ENCODE results near the gene P3H4.

Gene P3H4

DNA sequence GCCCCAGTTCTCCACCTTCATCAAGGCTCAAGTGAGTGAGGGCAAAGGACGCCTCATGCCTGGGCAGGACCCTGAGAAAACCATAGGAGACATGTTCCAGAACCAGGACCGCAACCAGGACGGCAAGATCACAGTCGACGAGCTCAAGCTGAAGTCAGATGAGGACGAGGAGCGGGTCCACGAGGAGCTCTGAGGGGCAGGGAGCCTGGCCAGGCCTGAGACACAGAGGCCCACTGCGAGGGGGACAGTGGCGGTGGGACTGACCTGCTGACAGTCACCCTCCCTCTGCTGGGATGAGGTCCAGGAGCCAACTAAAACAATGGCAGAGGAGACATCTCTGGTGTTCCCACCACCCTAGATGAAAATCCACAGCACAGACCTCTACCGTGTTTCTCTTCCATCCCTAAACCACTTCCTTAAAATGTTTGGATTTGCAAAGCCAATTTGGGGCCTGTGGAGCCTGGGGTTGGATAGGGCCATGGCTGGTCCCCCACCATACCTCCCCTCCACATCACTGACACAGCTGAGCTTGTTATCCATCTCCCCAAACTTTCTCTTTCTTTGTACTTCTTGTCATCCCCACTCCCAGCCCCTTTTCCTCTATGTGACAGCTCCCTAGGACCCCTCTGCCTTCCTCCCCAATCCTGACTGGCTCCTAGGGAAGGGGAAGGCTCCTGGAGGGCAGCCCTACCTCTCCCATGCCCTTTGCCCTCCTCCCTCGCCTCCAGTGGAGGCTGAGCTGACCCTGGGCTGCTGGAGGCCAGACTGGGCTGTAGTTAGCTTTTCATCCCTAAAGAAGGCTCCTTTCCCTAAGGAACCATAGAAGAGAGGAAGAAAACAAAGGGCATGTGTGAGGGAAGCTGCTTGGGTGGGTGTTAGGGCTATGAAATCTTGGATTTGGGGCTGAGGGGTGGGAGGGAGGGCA lies 10.7 kb upstream of the P3H4 start:
- H3K36me3 ChIP-seq (ENCODE audit: control insufficient read depth in 5 of 5, insufficient read depth in 5 of 5, low read length in 5 of 5): peaks cover 0 to 25% (median 11%) of the 10 kb centered on the region in 5 donors
- H3K9me3 ChIP-seq (ENCODE audit: control insufficient read depth in 5 of 5, low read length in 5 of 5): no peaks in the 10 kb centered on the region
- no peak overlapping the region for H3K4me3 ChIP-seq (ENCODE audit: low read depth in 1 of 5, low read length in 5 of 5)
- peaks cover 0 to 10% (median 0%) of the 10 kb centered on the region in 5 donors for H3K27me3 ChIP-seq (ENCODE audit: control insufficient read depth in 5 of 5, insufficient read depth in 4 of 5, low read length in 5 of 5)
- peaks cover 0 to 5% (median 0%) of the 10 kb centered on the region in 5 donors for H3K4me1 ChIP-seq (ENCODE audit: control insufficient read depth in 5 of 5, insufficient read depth in 5 of 5, low read length in 5 of 5)
- H3K9ac ChIP-seq (ENCODE audit: low read length in 5 of 5): no peak overlapping the region
- H3K27ac ChIP-seq (ENCODE audit: low read depth, low read length): no peak overlapping the region

DNA sequence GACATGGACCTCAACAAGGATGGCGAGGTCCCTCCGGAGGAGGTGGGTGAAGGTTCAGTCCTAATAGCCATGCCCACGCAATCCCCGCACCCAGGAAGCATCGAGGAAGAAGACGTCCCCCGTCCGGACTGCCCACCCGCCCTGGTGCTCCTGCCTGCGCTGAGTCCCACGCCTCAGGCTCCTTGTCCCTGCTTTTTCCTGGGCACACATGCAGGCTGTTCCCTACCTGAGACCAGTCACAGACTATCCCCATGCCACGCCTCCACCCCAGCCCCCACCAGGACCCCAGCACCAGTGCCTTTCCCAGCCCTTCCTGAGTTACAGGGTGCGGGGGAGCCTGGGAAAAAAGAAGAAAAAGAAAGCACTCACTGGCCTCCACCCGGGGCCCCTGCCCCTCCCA lies 10.0 kb upstream of the P3H4 start:
- peaks cover 0 to 22% (median 9%) of the 10 kb centered on the region in 5 donors for H3K36me3 ChIP-seq (ENCODE audit: control insufficient read depth in 5 of 5, insufficient read depth in 5 of 5, low read length in 5 of 5)

GRCh38 chr17:41818024-41818423 lies 6.3 kb upstream of the P3H4 start:
- H3K4me1 ChIP-seq (ENCODE audit: control insufficient read depth in 5 of 5, insufficient read depth in 5 of 5, low read length in 5 of 5): peaks cover 0 to 6% (median 0%) of the 10 kb centered on the region in 5 donors
- H3K36me3 ChIP-seq (ENCODE audit: control insufficient read depth in 5 of 5, insufficient read depth in 5 of 5, low read length in 5 of 5): peaks cover 0 to 5% (median 0%) of the 10 kb centered on the region in 5 donors
- H3K27me3 ChIP-seq (ENCODE audit: control insufficient read depth in 5 of 5, insufficient read depth in 4 of 5, low read length in 5 of 5): peaks cover 0 to 10% (median 0%) of the 10 kb centered on the region in 5 donors
- H3K4me3 ChIP-seq (ENCODE audit: low read depth in 1 of 5, low read length in 5 of 5): no peak overlapping the region
- H3K27ac ChIP-seq (ENCODE audit: low read depth, low read length): no peak overlapping the region
- no peaks in the 10 kb centered on the region for H3K9me3 ChIP-seq (ENCODE audit: control insufficient read depth in 5 of 5, low read length in 5 of 5)
- H3K9ac ChIP-seq (ENCODE audit: low read length in 5 of 5): no peak overlapping the region

More for the DNA sequence above, 10.0 kb upstream of the P3H4 start:
- Histone ChIP-seq H3K9me3 (ENCODE audit: control insufficient read depth in 5 of 5, low read length in 5 of 5) (no peaks in the 10 kb centered on the region), H3K9ac (ENCODE audit: low read length in 5 of 5) (no peak overlapping the region), H3K27ac (ENCODE audit: low read depth, low read length) (no peak overlapping the region), H3K4me1 (ENCODE audit: control insufficient read depth in 5 of 5, insufficient read depth in 5 of 5, low read length in 5 of 5) (peaks cover 0 to 5% (median 0%) of the 10 kb centered on the region in 5 donors), H3K27me3 (ENCODE audit: control insufficient read depth in 5 of 5, insufficient read depth in 4 of 5, low read length in 5 of 5) (peaks cover 0 to 10% (median 0%) of the 10 kb centered on the region in 5 donors), H3K4me3 (ENCODE audit: low read depth in 1 of 5, low read length in 5 of 5) (no peak overlapping the region)

- Histone ChIP-seq H3K27me3 (ENCODE audit: control insufficient read depth in 5 of 5, insufficient read depth in 4 of 5, low read length in 5 of 5) (peaks cover 0 to 7% (median 3%) of the 10 kb centered on the region in 5 donors), H3K27ac (ENCODE audit: low read depth, low read length) (no peak overlapping the region), H3K4me1 (ENCODE audit: control insufficient read depth in 5 of 5, insufficient read depth in 5 of 5, low read length in 5 of 5) (peaks cover 0 to 17% (median 9%) of the 10 kb centered on the region in 5 donors), H3K36me3 (ENCODE audit: control insufficient read depth in 5 of 5, insufficient read depth in 5 of 5, low read length in 5 of 5) (peaks cover 0 to 5% (median 0%) of the 10 kb centered on the region in 5 donors), H3K4me3 (ENCODE audit: low read depth in 1 of 5, low read length in 5 of 5) (no peak overlapping the region), H3K9ac (ENCODE audit: low read length in 5 of 5) (no peak overlapping the region), H3K9me3 (ENCODE audit: control insufficient read depth in 5 of 5, low read length in 5 of 5) (no peaks in the 10 kb centered on the region)
Measured at GRCh38 chr17:41816637-41817320, 5.0 kb upstream of the P3H4 start.

DNA sequence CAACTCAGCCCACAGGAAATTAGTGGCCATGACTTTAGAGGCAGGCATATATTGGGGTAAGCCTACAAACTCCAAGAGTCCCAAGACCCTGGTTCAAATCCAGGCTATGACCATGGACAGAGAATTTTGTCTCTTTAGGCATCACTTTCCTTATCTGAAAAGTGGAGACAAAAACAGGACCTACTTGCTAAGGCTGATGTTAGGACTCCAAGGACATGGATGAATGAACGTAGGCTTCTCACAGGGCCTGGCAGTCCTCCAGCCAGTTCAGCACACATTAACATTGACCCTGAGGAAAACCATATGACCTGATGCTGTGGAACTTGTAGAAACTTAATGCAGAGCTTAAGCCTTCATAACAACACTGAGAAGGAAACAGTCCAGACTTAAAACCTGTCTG lies 2.4 kb upstream of the P3H4 start:
- Histone ChIP-seq H3K9ac (ENCODE audit: low read length in 5 of 5) (no peak overlapping the region), H3K9me3 (ENCODE audit: control insufficient read depth in 5 of 5, low read length in 5 of 5) (no peaks in the 10 kb centered on the region), H3K4me3 (ENCODE audit: low read depth in 1 of 5, low read length in 5 of 5) (no peak overlapping the region), H3K27ac (ENCODE audit: low read depth, low read length) (no peak overlapping the region), H3K27me3 (ENCODE audit: control insufficient read depth in 5 of 5, insufficient read depth in 4 of 5, low read length in 5 of 5) (peaks cover 0 to 7% (median 3%) of the 10 kb centered on the region in 5 donors), H3K36me3 (ENCODE audit: control insufficient read depth in 5 of 5, insufficient read depth in 5 of 5, low read length in 5 of 5) (peaks cover 0 to 5% (median 0%) of the 10 kb centered on the region in 5 donors), H3K4me1 (ENCODE audit: control insufficient read depth in 5 of 5, insufficient read depth in 5 of 5, low read length in 5 of 5) (peaks cover 0 to 34% (median 23%) of the 10 kb centered on the region in 5 donors)

DNA sequence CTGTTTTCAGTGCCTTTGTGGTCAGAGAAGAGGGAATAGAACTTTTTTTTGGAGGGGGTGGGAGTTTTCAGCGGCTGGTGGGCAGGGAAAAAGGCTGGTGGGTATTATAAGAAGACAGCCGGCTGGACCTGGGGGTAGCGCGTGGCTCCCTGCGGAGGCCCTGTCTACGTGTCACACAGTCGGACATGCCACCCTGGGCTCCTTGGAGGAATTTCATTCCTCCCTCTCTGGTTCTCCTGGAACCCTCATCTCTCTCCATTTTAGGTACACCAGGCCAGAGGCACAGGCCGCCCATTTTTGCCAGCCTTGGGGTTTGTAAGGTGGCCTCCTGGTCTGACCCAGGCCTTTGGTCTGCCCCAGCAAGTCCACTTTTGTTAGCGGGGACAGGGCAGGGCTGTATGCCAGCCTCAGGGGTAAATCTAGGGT lies 2.0 kb upstream of the P3H4 start:
- Histone ChIP-seq H3K9me3 (ENCODE audit: control insufficient read depth in 5 of 5, low read length in 5 of 5) (no peaks in the 10 kb centered on the region), H3K9ac (ENCODE audit: low read length in 5 of 5) (no peak overlapping the region), H3K4me3 (ENCODE audit: low read depth in 1 of 5, low read length in 5 of 5) (peak overlapping the region in 3 of 5 donors; percentile 31 to 83 (median 76))

GRCh38 chr17:41813152-41813680 lies 1.5 kb upstream of the P3H4 start:
- Histone ChIP-seq H3K4me3 (ENCODE audit: low read depth in 1 of 5, low read length in 5 of 5) (peak overlapping the region in 4 of 5 donors; percentile 31 to 83 (median 73)), H3K4me1 (ENCODE audit: control insufficient read depth in 5 of 5, insufficient read depth in 5 of 5, low read length in 5 of 5) (peaks cover 0 to 34% (median 23%) of the 10 kb centered on the region in 5 donors), H3K36me3 (ENCODE audit: control insufficient read depth in 5 of 5, insufficient read depth in 5 of 5, low read length in 5 of 5) (peaks cover 0 to 4% (median 0%) of the 10 kb centered on the region in 5 donors), H3K9ac (ENCODE audit: low read length in 5 of 5) (peak overlapping the region in 3 of 5 donors; percentile 0 to 41 (median 41)), H3K27ac (ENCODE audit: low read depth, low read length) (peak overlapping the region; percentile 23), H3K27me3 (ENCODE audit: control insufficient read depth in 5 of 5, insufficient read depth in 4 of 5, low read length in 5 of 5) (peaks cover 0 to 7% (median 2%) of the 10 kb centered on the region in 5 donors), H3K9me3 (ENCODE audit: control insufficient read depth in 5 of 5, low read length in 5 of 5) (no peaks in the 10 kb centered on the region)

More for the DNA sequence above, 2.0 kb upstream of the P3H4 start:
- Histone ChIP-seq H3K27me3 (ENCODE audit: control insufficient read depth in 5 of 5, insufficient read depth in 4 of 5, low read length in 5 of 5) (peaks cover 0 to 7% (median 2%) of the 10 kb centered on the region in 5 donors), H3K4me1 (ENCODE audit: control insufficient read depth in 5 of 5, insufficient read depth in 5 of 5, low read length in 5 of 5) (peaks cover 0 to 34% (median 23%) of the 10 kb centered on the region in 5 donors), H3K27ac (ENCODE audit: low read depth, low read length) (peak overlapping the region; percentile 23), H3K36me3 (ENCODE audit: control insufficient read depth in 5 of 5, insufficient read depth in 5 of 5, low read length in 5 of 5) (peaks cover 0 to 5% (median 0%) of the 10 kb centered on the region in 5 donors)

DNA sequence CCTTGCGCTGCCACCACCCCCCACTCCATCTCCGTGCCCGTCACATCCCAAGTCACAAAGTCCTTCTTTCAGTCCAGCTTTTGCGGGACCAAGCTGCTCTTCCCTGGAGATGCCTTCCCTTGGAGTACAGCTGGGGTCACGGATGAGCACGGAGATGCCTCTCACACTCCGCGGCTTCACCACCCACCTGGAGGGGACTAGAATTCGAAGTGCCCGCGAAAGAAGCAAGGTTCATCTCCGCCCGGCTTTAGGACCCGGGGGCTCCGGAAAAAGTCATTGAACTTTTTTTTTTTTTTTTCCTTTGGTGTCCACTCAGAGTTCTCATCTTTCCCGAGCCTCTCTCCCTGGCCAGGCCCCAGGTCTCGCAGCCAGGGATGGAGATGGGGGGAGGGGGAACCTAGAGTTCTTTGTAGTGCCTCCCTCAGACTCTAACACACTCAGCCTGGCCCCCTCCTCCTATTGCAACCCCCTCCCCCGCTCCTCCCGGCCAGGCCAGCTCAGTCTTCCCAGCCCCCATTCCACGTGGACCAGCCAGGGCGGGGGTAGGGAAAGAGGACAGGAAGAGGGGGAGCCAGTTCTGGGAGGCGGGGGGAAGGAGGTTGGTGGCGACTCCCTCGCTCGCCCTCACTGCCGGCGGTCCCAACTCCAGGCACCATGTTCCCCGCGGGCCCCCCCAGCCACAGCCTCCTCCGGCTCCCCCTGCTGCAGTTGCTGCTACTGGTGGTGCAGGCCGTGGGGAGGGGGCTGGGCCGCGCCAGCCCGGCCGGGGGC lies 817 bp upstream of the P3H4 start, which contains the start of gene FKBP10:
TSS of gene FKBP10 (plus strand) at position 624 of the 771 bp plus-strand sequence. CDS start at position 655, 31 bp downstream.
- Histone ChIP-seq H3K36me3 (ENCODE audit: control insufficient read depth in 5 of 5, insufficient read depth in 5 of 5, low read length in 5 of 5) (no peaks in the 10 kb centered on the region), H3K9me3 (ENCODE audit: control insufficient read depth in 5 of 5, low read length in 5 of 5) (no peaks in the 10 kb centered on the region), H3K4me3 (ENCODE audit: low read depth in 1 of 5, low read length in 5 of 5) (peak within 1 kb of the TSS; percentile 70 to 83 (median 77)), H3K4me1 (ENCODE audit: control insufficient read depth in 5 of 5, insufficient read depth in 5 of 5, low read length in 5 of 5) (peaks cover 0 to 34% (median 23%) of the 10 kb centered on the region in 5 donors), H3K27ac (ENCODE audit: low read depth, low read length) (peak within 1 kb of the TSS; percentile 23), H3K27me3 (ENCODE audit: control insufficient read depth in 5 of 5, insufficient read depth in 4 of 5, low read length in 5 of 5) (peaks cover 0 to 7% (median 2%) of the 10 kb centered on the region in 5 donors), H3K9ac (ENCODE audit: low read length in 5 of 5) (peak within 1 kb of the TSS in 3 of 5 donors; percentile 41 to 66 (median 41))

Measured in subcutaneous abdominal adipose tissue (tissue), 5 donors.